SK-N-SH (cell line): ENCODE measurements around the gene TNRC6A. TPM values are rescaled to one million over a fixed set of nuclear protein-coding genes. Genes with fewer than 3 reads are reported as not detected.
A peak's percentile ranks its signal among the peaks of the same experiment; 100 is the strongest.

Experiments used
- CTCF ChIA-PET: fragments of 300-600, 350-600 bp; formaldehyde crosslinking; extraction: SDS; loops from one replicate; lab custom pipeline; 2021; lab: Yijun Ruan, JAX
- POLR2A ChIA-PET: fragments of 350-600 bp; sonication (Branson Sonifier 250); formaldehyde crosslinking; extraction: SDS; loops from one replicate; lab custom pipeline; 2020; ENCODE audit warnings: antibody characterized with exemption, inconsistent platforms; lab: Yijun Ruan, JAX
- DNase-seq: peaks from one replicate; pipeline ENCODE4 v3.0.0; 2012
- H2AFZ ChIP-seq: fragments of 200-600 bp; sonication (generic); 2 replicates; pipeline ENCODE4 v1.8.1; 2016; ENCODE audit warnings: antibody characterized with exemption, mild to moderate bottlenecking, low read depth
- H3F3A ChIP-seq: fragments of 200-600 bp; sonication (generic); replicated peaks from 2 replicates; pipeline ENCODE3; 2016; ENCODE audit warnings: antibody characterized with exemption, mild to moderate bottlenecking; ENCODE audit not compliant: insufficient read depth
- H3K27ac ChIP-seq, 2 experiments: fragments of 200-500 bp in 1 of 2; fragments of 200-600 bp in 1 of 2; sonication (Bioruptor generic) in 1 of 2; sonication (generic), shearing (Covaris generic) in 1 of 2; 2 replicates each; pipeline versions ENCODE4 v1.5.1 to v1.6.1; 2014 to 2016; ENCODE audit warnings: low read depth in 2 of 2, inconsistent platforms in 1 of 2, low read length in 1 of 2, mild to moderate bottlenecking in 1 of 2, mixed read lengths in 1 of 2
- H3K27me3 ChIP-seq: fragments of 200-600 bp; sonication (generic), shearing (Covaris generic); 2 replicates; pipeline ENCODE4 v1.6.1; 2016; ENCODE audit warnings: mixed run types; ENCODE audit not compliant: insufficient read depth
- H3K36me3 ChIP-seq, 2 experiments: fragments of 200-500 bp in 1 of 2; fragments of 200-600 bp in 1 of 2; sonication (Bioruptor generic) in 1 of 2; sonication (generic) in 1 of 2; replicated peaks in 1 of 2; 2 replicates each; pipeline versions ENCODE3 to v1.5.1; 2014 to 2016; ENCODE audit warnings: low read length in 1 of 2, mild to moderate bottlenecking in 1 of 2; ENCODE audit not compliant: insufficient read depth in 2 of 2, control insufficient read depth in 1 of 2
- H3K4me1 ChIP-seq, 2 experiments: fragments of 200-500 bp in 1 of 2; fragments of 200-600 bp in 1 of 2; sonication (Bioruptor generic) in 1 of 2; sonication (generic), shearing (Covaris generic) in 1 of 2; 2 replicates each; pipeline versions ENCODE4 v1.5.1 to v1.6.1; 2014 to 2016; ENCODE audit warnings: low read depth in 1 of 2, low read length in 1 of 2, mixed run types in 1 of 2; ENCODE audit not compliant: insufficient read depth in 2 of 2, control insufficient read depth in 1 of 2
- H3K4me2 ChIP-seq: fragments of 200-600 bp; sonication (generic), shearing (Covaris generic); 2 replicates; pipeline ENCODE4 v1.6.1; 2017; ENCODE audit warnings: mixed run types
- H3K4me3 ChIP-seq, 2 experiments: fragments of 200-500 bp in 1 of 2; fragments of 200-600 bp in 1 of 2; sonication (Bioruptor generic) in 1 of 2; sonication (generic), shearing (Covaris generic) in 1 of 2; 2 replicates each; pipeline versions ENCODE4 v1.5.1 to v1.8.1; 2014 to 2016; ENCODE audit warnings: low read depth in 2 of 2, inconsistent platforms in 1 of 2, low read length in 1 of 2, mild to moderate bottlenecking in 1 of 2, mixed read lengths in 1 of 2, moderate library complexity in 1 of 2
- H3K79me2 ChIP-seq: fragments of 200-600 bp; sonication (generic); 2 replicates; pipeline ENCODE4 v1.8.1; 2017; ENCODE audit warnings: mild to moderate bottlenecking; ENCODE audit not compliant: insufficient read depth
- H3K9ac ChIP-seq: fragments of 200-600 bp; sonication (generic); 2 replicates; pipeline ENCODE4 v1.6.1; 2017; ENCODE audit warnings: mixed run types
- H3K9me2 ChIP-seq: fragments of 200-600 bp; sonication (generic); 2 replicates; pipeline ENCODE4 v1.6.1; 2017; ENCODE audit warnings: mixed run types
- H3K9me3 ChIP-seq: fragments of 200-600 bp; sonication (generic); 2 replicates; pipeline ENCODE4 v1.6.1; 2017; ENCODE audit warnings: mixed run types, mild to moderate bottlenecking, moderate library complexity
- H4K20me1 ChIP-seq: fragments of 200-600 bp; sonication (generic); 2 replicates; pipeline ENCODE4 v1.6.1; 2017; ENCODE audit warnings: mild to moderate bottlenecking, mixed run types; ENCODE audit not compliant: insufficient read depth
- CHD2 ChIP-seq: fragments of 150-350 bp; IDR thresholded peaks from 2 replicates; pipeline ENCODE4 v1.6.1; 2018; ENCODE audit warnings: low read length; ENCODE audit not compliant: partially characterized antibody
- CTCF ChIP-seq: fragments of 200-600 bp; sonication (generic); IDR thresholded peaks from 2 replicates; pipeline ENCODE4 v1.6.1; 2017; ENCODE audit warnings: antibody characterized with exemption, mild to moderate bottlenecking, moderate library complexity
- EP300 ChIP-seq, 2 experiments: IDR thresholded peaks; 2 replicates each; pipeline versions ENCODE4 v1.4.0 to v1.6.1; 2012; ENCODE audit warnings: borderline replicate concordance in 1 of 2, low read depth in 1 of 2, low read length in 1 of 2
- EZH2phosphoT487 ChIP-seq: fragments of 200-600 bp; sonication (generic); IDR thresholded peaks from 2 replicates; pipeline ENCODE4 v1.6.1; 2017; ENCODE audit warnings: low read depth, mixed run types, mild to moderate bottlenecking, antibody characterized with exemption, moderate library complexity, borderline replicate concordance
- FOXJ3 ChIP-seq: sonication (generic); formaldehyde crosslinking; IDR thresholded peaks from 2 replicates; pipeline ENCODE4 v1.5.1; 2020; ENCODE audit warnings: mild to moderate bottlenecking, missing genetic modification reagents
- FOXM1 ChIP-seq: IDR thresholded peaks from 2 replicates; pipeline ENCODE4 v1.4.0; 2012; ENCODE audit warnings: low read depth, mild to moderate bottlenecking
- GABPA ChIP-seq: IDR thresholded peaks from 2 replicates; pipeline ENCODE4 v1.4.0; 2012; ENCODE audit warnings: low read depth, mild to moderate bottlenecking
- JUND ChIP-seq: IDR thresholded peaks from 2 replicates; pipeline ENCODE4 v1.4.0; 2012
- MAX ChIP-seq: IDR thresholded peaks from 2 replicates; pipeline ENCODE4 v1.4.0; 2012; ENCODE audit warnings: low read depth
- MXI1 ChIP-seq: IDR thresholded peaks from 2 replicates; pipeline ENCODE4 v1.6.1; 2012; ENCODE audit warnings: mild to moderate bottlenecking, low read depth, low read length, improper control_type of control experiment
- NFIC ChIP-seq: IDR thresholded peaks from 2 replicates; pipeline ENCODE4 v1.4.0; 2012; ENCODE audit warnings: borderline replicate concordance
- RAD21 ChIP-seq: IDR thresholded peaks from 2 replicates; pipeline ENCODE4 v1.6.1; 2012; ENCODE audit warnings: mild to moderate bottlenecking, low read length
- RCOR1 ChIP-seq: fragments of 150-350 bp; IDR thresholded peaks from 2 replicates; pipeline ENCODE4 v1.6.1; 2017; ENCODE audit warnings: antibody characterized with exemption, low read length
- RFX5 ChIP-seq: IDR thresholded peaks from 2 replicates; pipeline ENCODE4 v1.6.1; 2012; ENCODE audit warnings: mild to moderate bottlenecking, improper control_type of control experiment, low read length
- SMC3 ChIP-seq: IDR thresholded peaks from 2 replicates; pipeline ENCODE4 v1.6.1; 2012; ENCODE audit warnings: low read depth, low read length, improper control_type of control experiment
- TAF1 ChIP-seq: IDR thresholded peaks from 2 replicates; pipeline ENCODE4 v1.6.1; 2012; ENCODE audit warnings: low read depth, mild to moderate bottlenecking, low read length, moderate library complexity, borderline replicate concordance
- TEAD4 ChIP-seq: IDR thresholded peaks from 2 replicates; pipeline ENCODE4 v1.4.0; 2012; ENCODE audit warnings: mild to moderate bottlenecking, borderline replicate concordance; ENCODE audit not compliant: insufficient read depth
- WGBS: methylation state at CpG from one replicate; pipeline ENCODE4 v1.1.6; 2017; ENCODE audit warnings: low lambda C conversion rate; 5-methylcytosine and 5-hydroxymethylcytosine counted together
- polyA plus RNA-seq, 3 experiments: library from polyadenylated mRNA; depleted of rRNA; stranded (reverse); fragments of >200 nt; gene quantifications; 2 replicates each; pipeline ENCODE4 v1.2.3, GENCODE V29; 2012
- TF ChIP-seq, protein P1 (sequence below): IDR thresholded peaks from 2 replicates; pipeline ENCODE4; 2012
- TF ChIP-seq, protein P2 (sequence below): IDR thresholded peaks from 2 replicates; pipeline ENCODE4 v1.4.0; 2012; ENCODE audit warnings: low read depth, borderline replicate concordance

Gene TNRC6A
- polyA plus RNA-seq, 1 of the 3 experiments (the other 2 are of a cell fraction), result 32.5 TPM

- H3F3A ChIP-seq, result no peaks in the 10 kb centered on the region
- H4K20me1 ChIP-seq, result no peaks in the 10 kb centered on the region
- TF ChIP-seq, protein P1, sequence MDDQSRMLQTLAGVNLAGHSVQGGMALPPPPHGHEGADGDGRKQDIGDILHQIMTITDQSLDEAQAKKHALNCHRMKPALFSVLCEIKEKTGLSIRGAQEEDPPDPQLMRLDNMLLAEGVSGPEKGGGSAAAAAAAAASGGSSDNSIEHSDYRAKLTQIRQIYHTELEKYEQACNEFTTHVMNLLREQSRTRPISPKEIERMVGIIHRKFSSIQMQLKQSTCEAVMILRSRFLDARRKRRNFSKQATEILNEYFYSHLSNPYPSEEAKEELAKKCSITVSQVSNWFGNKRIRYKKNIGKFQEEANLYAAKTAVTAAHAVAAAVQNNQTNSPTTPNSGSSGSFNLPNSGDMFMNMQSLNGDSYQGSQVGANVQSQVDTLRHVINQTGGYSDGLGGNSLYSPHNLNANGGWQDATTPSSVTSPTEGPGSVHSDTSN, result no peak
- TF ChIP-seq TEAD4 (no peak), EZH2phosphoT487 (no peak), RFX5 (no peak), EP300 (IDR thresholded peaks at IDR 0.05; ENCODE audit: borderline replicate concordance in 1 of 2, low read depth in 1 of 2, low read length in 1 of 2) (no peak), CHD2 (no peak), TAF1 (no peak)
- no peaks in the 10 kb centered on the region for H3K9me2 ChIP-seq
- DNase-seq, result no peak
- H3K79me2 ChIP-seq, result no peaks in the 10 kb centered on the region
- no peak overlapping the region for H3K9ac ChIP-seq
- ChIA-PET CTCF (interaction anchor here (0.9 kb wide), 1 partner anchor 9 kb away, joined by 3 read pairs; no protein-coding TSS in a partner anchor), POLR2A (no interaction called here)
- peak overlapping the region in 1 of 2 experiments; percentile 47; a peak in 1 of 4 replicates for H3K27ac ChIP-seq
- peak overlapping the region; percentile 54 for H3K4me2 ChIP-seq
- H3K36me3 ChIP-seq, result no peaks in the 10 kb centered on the region
- H3K4me1 ChIP-seq, result 0 out of 4 replicates have a peak, but pooled peaks cover 0 to 8% of the 10 kb centered on the region in 2 experiments
- no peaks in the 10 kb centered on the region for H3K27me3 ChIP-seq
- H2AFZ ChIP-seq, result no peak overlapping the region
- H3K4me3 ChIP-seq, result no peak overlapping the region
- 76% methylated on average over 7 of the region's 7 CpGs for WGBS
- no peaks in the 10 kb centered on the region for H3K9me3 ChIP-seq
Observed at GRCh38 chr16:24839347-24839972, 110.0 kb downstream of the TNRC6A start.

- H3K4me2 ChIP-seq, result no peak overlapping the region
- H3K79me2 ChIP-seq, result no peaks in the 10 kb centered on the region
- no peaks in the 10 kb centered on the region for H3K27me3 ChIP-seq
- H3K9me2 ChIP-seq, result no peaks in the 10 kb centered on the region
- H3K4me1 ChIP-seq, result 0 out of 4 replicates have a peak, but pooled peaks cover 0 to 8% of the 10 kb centered on the region in 2 experiments
- H3K36me3 ChIP-seq, result no peaks in the 10 kb centered on the region
- H3F3A ChIP-seq, result no peaks in the 10 kb centered on the region
- no peak for DNase-seq
- CTCF ChIA-PET, result interaction anchor here (0.8 to 1.0 kb wide), 2 partner anchors 17 to 239 kb away, joined by 3 read pairs; no protein-coding TSS in a partner anchor
- no peaks in the 10 kb centered on the region for H3K9me3 ChIP-seq
- H3K9ac ChIP-seq, result no peak overlapping the region
- H3K27ac ChIP-seq, result no peak overlapping the region
- POLR2A ChIA-PET, result no interaction called here
- no peak overlapping the region for H3K4me3 ChIP-seq
- H2AFZ ChIP-seq, result no peak overlapping the region
- no peaks in the 10 kb centered on the region for H4K20me1 ChIP-seq
- TF ChIP-seq RAD21 (no peak), EZH2phosphoT487 (no peak), CHD2 (no peak), MXI1 (no peak), JUND (no peak), NFIC (no peak), FOXJ3 (CRISPR knock-in tag) (no peak), EP300 (IDR thresholded peaks at IDR 0.05; ENCODE audit: borderline replicate concordance in 1 of 2, low read depth in 1 of 2, low read length in 1 of 2) (no peak), MAX (no peak), CTCF (no peak), SMC3 (no peak), TEAD4 (no peak), RCOR1 (no peak), RFX5 (no peak), FOXM1 (no peak), GABPA (no peak)
- TF ChIP-seq, protein P2, sequence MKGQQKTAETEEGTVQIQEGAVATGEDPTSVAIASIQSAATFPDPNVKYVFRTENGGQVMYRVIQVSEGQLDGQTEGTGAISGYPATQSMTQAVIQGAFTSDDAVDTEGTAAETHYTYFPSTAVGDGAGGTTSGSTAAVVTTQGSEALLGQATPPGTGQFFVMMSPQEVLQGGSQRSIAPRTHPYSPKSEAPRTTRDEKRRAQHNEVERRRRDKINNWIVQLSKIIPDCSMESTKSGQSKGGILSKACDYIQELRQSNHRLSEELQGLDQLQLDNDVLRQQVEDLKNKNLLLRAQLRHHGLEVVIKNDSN, result no peak
Observed at GRCh38 chr16:24841291-24841690, 111.8 kb downstream of the TNRC6A start.
